NCI-H524 treated with DMSO at 0.1 percent for 48 hours (cell line): ENCODE data around the gene DDX21.
"Not testable (repeated sequence)": the region's sequence is repeated elsewhere in the genome, so short reads cannot be mapped to it uniquely, and the experiment has no call there.

Source experiments
- DNase-seq: peaks from one replicate; lab custom pipeline; 2025; lab: John Stamatoyannopoulos, UW

Gene DDX21

DNA sequence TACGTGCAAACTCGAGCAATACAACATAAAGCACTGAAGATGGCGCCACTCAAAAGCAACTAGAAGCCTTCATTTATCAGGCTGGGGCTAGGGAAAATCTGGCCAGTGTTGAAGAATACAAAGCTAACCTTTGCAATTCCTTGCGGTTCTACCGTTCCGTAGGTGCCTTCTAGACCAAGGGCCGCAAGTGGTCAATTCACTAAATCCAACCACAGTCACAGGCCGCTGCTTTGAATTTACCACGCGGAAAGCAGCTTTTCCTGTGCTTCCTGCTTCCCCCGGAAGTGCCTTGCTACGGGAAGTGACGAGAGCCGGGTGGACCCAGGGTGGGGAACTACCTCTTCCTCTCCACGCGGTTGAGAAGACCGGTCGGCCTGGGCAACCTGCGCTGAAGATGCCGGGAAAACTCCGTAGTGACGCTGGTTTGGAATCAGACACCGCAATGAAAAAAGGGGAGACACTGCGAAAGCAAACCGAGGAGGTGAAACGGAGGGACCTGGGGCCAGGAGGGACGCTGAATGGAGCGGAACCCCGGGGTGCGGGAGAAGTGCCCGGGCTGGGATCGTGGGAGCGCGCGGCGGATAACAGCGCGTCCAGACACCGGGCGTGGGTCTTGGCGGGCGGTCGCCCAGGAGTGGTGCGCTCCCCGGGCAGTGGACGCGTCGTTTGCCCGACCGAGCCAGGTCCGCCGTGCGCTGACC, at the start of gene DDX21:
TSS of gene DDX21 (plus strand) at position 339 of the 701 bp plus-strand sequence. CDS start at position 395, 56 bp downstream.
- peak; percentile 40 for DNase-seq

DNA sequence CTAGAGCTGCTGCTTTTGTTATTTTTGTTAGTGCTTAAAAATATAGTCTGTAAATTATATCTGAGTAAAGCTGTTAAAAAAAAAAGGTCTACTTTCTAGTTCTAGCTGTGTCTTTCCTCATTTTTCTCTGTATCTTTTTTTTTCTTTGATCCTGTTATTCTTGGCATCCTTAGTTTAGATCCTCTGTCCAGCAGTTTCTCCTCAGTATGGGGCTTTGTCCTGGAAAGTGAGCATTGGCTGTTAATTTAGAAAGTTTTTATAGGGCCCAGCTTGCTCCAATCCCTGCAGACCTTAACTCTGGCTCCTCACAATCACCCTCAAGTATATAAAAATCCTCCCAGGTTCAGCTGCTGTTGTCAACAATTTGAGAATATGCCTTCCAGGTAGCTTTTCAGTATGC, 31.4 kb upstream of the DDX21 start:
- no peak for DNase-seq

DNA sequence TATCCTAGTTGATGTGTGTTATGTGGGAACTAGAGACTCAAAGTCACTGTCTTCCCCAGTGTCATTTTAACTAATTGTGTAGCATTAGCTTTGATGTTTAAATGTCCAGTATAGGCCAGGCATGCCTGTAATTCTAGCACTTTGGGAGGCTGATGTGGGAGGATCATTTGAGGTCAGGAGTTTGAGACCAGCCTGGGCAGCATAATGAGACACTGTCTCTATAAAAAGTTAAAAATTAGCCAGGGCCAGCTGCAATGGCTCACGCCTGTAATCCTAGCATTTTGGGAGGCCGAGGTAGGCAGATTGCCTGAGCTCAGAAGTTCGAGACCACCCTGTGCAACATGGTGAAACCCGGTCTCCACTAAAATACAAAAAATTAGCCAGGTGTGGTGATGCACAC, 30.5 kb upstream of the DDX21 start:
- no peak for DNase-seq

DNA sequence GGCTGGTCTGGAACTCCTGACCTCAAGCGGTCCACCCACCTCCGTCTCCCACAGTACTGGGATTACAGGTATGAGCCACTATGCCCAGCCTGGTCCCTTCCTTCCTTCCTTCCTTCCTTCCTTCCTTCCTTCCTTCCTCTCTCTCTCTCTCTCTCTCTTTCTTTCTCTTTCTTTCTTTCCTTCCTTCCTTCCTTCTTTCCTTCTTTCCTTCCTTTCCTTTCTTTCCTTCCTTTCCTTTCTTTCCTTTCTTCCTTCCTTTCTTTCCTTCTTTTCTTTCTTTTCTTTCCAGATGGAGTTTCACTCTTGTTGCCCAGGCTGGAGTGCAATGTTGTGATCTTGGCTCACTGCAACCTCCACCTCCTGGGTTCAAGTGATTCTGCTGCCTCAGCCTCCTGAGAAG, 26.8 kb upstream of the DDX21 start:
- not testable (repeated sequence) for DNase-seq

DNA sequence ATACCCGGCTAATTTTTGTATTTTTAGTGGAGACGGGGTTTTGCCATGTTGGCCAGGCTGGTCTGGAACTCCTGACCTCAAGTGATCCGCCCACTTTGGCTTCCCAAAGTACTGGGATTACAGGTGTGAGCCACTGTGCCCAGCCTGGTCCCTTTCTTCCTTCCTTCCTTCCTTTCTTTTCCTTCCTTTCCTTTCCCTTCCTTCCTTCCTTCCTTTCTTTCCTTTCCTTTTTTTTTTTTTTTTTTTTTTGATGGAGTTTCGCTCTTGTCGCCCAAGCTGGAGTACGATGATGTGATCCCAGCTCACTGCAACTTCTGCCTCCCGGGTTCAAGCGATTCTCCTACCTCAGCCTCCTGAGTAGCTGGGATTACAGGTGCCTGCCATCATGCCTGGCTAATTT, 26.1 kb upstream of the DDX21 start:
- not testable (repeated sequence) for DNase-seq

DNA sequence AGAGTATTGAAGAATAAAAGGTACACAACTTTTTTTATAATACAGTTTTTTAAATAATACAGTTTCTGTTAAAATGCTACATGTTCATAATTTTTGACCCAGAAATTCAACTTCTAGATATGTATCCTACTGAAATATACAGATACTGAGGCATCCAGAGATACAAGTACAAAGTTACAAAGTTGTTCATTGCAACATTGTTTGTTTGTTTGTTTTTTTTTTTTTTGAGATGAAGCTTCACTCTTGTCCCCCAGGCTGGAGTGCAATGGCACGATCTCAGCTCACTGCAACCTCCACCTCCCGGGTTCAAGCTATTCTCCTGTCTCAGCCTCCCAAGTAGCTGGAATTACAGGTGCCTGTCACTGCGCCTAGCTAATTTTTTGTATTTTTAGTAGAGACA, 23.1 kb upstream of the DDX21 start:
- not testable (repeated sequence) for DNase-seq

DNA sequence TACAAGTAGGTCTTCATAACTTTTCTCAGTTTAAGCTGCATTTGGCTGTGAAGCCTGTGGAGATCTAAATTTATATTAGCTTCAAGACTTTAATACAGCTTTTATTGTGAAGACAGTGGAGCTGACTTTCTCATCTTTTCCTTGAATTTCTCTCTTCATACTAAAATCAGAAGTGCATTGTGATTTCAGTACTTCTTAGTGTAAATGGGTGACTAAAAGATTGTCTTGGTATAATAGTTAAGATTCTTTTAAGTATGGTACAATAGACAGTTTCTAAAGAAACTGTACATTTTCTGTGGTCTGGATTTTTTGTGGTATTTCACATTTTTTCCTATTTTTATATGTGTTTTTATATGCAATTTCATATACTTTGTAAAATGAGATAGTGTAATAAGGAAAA, 21.0 kb upstream of the DDX21 start:
- DNase-seq = no peak

DNA sequence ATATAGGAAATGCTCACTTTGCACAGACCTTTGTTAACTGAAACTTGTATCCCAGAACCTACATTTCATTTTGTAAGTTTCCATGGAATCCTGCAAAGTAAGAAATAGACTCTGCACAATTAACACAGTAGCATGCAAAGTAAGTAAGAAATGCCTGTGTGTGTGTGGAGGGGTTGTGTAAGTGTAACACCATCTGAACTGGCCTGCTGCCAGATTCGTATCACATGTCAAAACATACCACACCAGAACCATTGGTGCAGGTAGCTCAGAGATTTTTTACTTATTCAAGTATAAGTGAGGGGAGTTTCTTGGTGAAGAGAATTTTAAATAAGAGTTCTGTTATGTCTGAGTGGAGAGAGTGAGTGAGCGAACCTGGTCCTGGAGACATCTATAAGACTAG, 17.9 kb upstream of the DDX21 start:
- DNase-seq = no peak

DNA sequence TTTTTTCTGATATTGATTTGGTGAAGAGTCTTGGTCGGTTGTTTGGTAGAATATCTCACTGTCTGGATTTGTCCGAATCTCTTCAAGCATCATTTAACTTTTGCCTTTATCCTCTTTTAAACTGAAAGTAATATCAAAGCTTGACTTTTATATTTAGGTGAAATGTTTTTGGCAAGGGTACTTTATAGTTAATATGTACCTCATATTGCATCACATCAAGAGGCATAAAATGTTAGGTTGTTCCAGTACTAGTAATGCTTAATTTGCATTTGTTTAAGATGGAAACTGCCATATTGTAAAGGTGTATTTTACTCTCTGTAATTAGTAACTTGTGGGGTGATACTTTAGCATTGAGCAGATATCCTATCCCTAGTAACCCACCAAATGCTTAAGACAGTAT, 17.1 kb upstream of the DDX21 start:
- no peak for DNase-seq

DNA sequence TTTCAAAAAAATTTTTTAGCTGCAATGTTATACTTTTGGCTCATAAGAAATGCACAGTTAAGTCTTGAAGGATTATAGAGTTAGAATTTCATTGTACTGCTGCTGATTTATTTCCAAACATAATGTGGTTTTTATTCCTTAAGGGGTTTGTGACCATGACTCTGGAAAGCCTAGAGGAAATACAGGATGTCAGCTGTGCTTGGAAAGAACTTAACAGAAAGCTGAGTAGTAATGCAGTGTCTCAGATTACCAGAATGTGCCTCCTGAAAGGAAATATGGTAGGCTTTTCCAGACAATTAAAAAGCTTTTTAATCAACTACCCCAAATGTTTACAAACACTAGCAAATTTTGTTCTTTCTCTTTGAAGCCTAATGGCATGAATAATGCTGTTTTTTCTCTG, 15.1 kb upstream of the DDX21 start:
- not testable (repeated sequence) for DNase-seq

DNA sequence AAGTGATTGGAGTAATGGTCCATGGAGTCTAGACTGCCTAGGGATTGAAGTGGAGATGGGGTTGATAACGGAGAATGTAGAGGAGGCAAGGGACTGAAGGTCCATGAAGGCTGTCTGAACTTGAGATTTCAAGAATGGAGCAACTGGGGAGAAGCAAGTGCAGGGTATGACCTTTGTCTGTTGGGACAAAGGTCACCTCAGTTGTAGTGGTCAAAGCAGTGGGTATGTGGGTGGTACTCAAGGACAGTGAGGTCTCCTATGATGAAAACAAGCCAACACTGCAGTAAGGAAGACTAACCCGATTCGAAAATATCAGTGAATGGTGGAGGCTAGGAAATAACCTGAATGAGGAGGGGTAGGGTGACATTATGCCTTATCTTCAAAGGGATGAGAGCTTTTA, 5.4 kb upstream of the DDX21 start:
- DNase-seq = no peak

DNA sequence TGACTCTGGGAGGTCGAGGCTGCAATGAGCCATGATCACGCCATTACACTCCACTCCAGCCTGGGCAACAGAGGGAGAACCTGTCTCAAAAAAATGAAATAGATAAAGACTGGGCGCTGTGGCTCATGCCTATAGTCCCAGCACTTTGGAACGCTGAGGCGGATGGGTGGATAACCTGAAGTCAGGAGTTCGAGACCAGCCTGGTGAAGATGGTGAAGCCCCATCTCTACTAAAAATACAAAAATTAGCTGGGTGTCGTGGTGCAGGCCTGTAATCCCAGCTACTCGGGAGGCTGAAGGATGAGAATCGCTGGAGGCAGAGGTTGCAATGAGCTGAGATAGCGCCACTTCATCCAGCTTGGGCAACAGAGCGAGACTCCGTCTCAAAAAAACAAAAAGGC, 1.1 kb upstream of the DDX21 start:
- no peak for DNase-seq

DNA sequence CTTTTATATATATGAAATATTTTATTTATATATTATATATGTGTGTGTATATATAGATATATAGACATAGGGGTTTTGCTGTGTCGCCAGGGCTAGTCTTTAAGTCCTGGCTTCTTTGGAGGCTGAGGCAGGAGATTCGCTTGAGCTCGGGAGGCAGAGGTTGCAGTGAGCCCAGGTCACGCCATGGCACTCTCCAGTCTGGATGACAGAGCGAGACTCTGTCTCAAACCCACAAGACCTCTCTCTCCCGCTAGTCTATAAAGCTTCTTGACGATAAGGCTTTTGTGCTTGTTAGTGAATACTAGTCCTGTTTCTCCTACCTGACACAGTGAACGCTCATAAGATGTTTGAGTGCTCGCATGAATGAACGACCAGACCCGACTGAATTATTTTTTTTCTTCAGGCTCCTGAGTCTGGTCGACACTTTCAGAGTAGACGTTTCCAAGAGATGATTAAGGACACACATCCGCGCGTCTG, 577 bp upstream of the DDX21 start:
- DNase-seq = no peak

DNA sequence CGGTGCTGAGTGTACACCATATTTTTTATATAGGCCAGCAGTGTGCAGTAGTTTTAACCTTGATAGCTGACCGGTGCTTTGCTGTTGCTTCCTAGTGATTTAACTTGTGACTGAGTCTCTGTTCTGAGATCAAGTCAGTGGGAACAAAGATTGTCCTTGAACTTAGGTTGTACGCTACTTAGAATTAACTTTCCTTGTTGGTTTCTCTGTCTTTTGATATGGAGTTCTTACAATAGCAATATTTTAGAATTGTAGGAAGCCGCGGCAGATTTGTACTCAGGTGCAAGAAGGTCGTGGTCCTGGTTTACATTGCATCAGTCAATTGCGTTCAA, 1.3 kb downstream of the DDX21 start:
- no peak for DNase-seq

DNA sequence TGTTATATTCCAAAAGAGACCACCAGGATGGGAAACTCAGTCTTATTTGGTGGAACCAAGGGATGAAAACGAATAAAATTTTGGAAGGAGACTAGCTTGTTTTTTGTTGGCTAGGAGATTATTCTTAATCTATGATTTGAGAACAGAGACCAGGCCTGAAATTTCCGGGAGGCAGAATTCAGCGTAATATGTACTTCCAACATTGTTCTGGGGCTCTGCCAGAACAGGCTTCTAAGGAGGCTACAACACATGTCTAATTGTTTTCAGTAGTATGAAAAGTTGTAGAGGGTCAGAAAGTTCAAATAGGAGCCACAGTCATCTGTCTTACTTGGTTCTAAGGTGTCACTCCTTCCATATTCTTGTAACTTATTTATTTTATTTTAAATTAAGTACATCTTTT, 1.7 kb downstream of the DDX21 start:
- DNase-seq = no peak

DNA sequence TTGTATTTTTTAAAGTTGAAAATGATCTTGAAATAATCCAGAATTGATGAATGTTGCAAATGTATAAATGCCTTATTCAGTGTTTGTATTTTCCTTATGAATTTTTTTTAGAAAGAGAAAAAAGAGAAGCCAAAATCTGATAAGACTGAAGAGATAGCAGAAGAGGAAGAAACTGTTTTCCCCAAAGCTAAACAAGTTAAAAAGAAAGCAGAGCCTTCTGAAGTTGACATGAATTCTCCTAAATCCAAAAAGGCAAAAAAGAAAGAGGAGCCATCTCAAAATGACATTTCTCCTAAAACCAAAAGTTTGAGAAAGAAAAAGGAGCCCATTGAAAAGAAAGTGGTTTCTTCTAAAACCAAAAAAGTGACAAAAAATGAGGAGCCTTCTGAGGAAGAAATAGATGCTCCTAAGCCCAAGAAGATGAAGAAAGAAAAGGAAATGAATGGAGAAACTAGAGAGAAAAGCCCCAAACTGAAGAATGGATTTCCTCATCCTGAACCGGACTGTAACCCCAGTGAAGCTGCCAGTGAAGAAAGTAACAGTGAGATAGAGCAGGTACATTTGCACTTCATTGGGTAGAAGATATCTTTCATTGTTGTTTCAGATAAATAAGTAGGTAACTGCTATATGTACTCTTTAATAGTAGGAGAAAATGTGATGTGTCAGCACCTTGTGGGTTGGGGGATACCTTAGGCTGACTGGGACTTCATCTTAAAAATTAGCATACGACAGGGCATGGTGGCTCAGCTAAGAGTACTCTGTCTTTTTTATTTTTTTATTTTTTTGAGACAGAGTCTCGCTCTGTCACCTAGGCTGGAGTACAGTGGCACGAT, 3.9 kb downstream of the DDX21 start:
- no peak for DNase-seq

DNA sequence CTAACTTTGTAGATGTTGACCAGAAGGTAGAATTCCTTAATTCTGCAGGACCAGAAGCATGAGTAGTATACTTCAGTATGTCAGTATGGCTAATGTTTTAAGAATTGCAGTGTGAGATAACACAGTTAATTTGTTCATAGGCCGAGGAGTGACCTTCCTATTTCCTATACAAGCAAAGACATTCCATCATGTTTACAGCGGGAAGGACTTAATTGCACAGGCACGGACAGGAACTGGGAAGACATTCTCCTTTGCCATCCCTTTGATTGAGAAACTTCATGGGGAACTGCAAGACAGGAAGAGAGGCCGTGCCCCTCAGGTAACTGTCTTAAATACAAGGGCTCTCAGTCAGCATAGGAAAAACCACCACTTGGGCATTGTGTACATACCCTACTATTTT, 7.2 kb downstream of the DDX21 start:
- no peak for DNase-seq

DNA sequence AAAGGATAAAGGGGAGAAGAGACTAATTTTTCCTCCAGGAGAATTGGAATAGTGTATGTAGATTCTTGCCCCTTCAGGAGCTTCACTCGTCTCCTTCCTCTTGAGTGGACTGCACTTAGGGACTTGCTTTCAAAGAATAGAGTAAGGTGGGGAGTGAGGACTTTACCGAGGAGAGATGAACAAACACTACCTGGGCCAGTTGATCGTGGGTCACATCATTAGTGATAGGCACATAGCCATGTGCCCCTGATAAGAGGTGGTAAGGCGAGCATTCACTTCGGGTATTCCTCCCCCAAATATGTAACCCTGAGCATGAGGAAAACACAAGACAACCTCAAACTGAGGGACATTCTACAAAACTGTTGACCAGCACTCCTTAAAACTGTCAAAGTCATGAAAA, 18.0 kb downstream of the DDX21 start:
- DNase-seq = no peak

DNA sequence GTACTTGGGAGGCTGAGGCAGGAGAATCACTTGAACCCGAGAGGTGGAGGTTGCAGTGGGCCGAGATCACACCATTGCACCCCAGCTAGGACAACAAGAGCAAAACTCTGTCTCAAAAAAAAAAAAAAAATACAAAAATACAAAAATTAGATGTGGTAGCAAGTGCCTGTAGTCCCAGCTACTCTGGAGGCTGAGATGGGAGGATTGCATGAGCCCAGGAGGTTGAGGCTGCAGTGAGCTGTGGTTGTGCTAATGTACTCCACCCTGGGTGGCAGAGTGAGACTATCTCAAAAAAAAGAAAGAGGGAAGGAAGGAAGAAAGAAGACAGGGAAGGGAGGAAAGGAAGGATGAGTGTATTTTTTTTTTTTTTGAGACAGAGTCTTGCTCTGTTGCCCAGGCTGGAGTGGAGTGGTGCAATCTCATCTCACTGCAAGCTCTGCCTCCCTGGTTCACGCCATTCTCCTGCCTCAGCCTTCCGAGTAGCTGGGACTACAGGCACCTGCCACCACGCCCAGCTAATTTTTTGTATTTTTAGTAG, 20.0 kb downstream of the DDX21 start:
- DNase-seq = not testable (repeated sequence)

DNA sequence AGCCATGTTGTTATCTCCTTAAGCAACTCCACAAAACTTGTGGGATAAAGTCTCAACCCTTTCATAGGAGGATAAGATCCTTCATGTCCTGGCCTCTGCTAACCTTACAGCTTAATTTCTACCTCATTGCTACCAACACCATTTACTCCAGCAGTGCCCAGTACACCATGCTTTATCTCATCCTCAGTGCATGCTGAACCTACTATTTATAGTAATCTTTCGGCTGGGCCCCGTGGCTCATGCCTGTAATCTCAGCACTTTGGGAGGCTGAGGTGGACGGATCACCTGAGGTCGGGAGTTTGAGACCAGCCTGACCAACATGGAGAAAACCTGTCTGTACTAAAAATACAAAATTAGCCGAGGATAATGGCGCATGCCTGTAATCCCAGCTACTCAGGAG, 23.8 kb downstream of the DDX21 start:
- not testable (repeated sequence) for DNase-seq

DNA sequence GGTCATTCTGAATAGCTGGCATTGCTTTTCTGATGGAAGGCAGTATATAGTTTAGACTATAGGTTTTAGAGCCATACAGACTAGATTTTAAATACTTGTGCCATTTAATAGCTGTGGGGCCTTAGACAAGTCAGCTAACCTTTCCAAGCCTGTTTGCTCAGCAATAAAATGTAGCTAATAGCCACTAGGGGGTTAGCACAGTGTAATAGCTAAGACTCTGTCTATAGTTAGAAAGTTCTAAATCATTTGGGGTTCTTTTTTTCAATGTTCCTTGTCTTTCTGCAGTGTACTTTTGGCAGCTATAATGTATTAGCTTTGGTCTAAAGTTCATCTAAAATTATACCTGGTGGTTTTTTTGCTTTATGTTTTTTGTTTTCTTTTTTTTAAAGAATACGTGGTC, 25.1 kb downstream of the DDX21 start:
- DNase-seq = no peak

DNA sequence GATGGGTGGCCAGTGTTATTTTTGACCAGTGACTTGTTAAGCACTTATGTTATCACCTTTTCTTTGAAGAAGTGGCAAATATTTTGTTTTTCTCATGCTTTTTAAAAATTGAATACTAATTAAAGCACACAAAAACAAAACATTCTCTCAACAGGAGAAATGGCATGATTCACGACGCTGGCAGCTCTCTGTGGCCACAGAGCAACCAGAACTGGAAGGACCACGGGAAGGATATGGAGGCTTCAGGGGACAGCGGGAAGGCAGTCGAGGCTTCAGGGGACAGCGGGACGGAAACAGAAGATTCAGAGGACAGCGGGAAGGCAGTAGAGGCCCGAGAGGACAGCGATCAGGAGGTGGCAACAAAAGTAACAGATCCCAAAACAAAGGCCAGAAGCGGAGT, 26.4 kb downstream of the DDX21 start:
- DNase-seq = no peak

DNA sequence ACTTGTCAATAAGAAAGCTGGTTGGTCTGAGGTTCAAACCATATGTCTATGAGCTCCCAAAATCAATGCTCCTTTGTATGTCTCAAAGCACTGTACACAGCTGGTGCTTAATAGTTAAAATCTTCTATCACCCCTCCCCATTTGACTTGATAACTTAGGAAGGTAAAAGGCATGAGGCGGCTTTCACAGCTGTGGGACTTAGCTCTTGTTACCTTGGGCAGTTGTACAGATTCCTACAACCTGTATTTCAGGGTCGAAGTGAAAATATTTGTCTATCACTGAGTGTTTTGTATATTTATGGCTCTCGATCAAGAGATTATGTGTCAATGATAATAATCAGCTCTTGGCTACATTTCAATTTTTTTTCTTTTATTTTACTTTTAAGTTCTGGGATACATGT, 31.6 kb downstream of the DDX21 start:
- DNase-seq = no peak
